Amygdala (tissue), 56 donors: Measurements from ENCODE around the gene PIP5KL1.
"Not testable (repeated sequence)": the region's sequence is repeated elsewhere in the genome, so short reads cannot be mapped to it uniquely, and the experiment has no call there.

Source experiments
- DNase-seq, 56 donors: peaks; one replicate each; lab custom pipeline; 2025; lab: John Stamatoyannopoulos, UW

Gene PIP5KL1

GRCh38 chr9:127903557-127904475, 26.8 kb downstream of the PIP5KL1 start:
- DNase-seq: no peak

DNA sequence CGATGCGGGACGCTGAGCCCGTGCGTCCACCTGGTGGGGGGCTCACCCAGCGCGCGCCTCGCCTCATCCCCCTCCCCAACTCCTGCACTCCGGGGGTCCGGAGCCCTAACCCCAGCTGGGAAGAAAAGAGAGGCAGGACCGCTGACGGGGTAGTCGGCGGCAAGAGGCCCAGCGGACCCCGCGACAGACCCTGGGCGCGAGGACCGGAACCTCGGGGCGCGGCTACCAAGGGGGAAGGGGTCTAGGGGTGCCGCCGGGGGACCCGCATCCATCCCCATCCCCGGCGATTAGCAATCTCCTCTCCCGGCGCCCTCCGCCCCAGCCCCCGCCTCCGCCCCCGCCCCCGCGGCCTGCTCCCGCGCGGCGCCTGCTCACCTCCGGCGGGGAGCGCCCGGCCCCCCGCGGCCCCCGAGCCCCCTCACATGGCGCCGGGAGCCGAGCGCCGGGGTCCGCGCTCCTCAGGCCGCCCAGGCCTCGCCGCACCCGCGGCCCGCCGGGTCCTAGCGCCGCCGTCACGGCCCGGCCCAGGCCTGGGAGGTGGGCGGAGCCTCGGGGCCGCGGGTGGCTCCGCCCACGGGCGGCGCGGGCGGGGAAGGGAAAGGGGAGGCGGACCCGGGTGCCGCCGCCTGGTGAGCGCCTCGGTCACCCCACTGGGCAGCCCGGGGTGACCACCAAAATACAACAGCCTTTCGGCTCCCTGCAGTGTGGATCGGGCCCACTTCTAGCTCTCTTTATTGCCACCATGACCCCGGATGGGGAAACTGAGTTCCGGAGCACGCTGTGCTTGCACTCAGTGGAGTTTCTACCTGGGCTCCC, 31.2 kb downstream of the PIP5KL1 start, which contains the start of gene ST6GALNAC6:
ST6GALNAC6 (minus strand) TSS at position 476 of the 816 bp plus-strand sequence. CDS start 1,622 bp downstream, outside the sequence.
- DNase-seq: peak in 31 of 56 donors; percentile 27 to 77 (median 52)

GRCh38 chr9:127898433-127899127, 32.0 kb downstream of the PIP5KL1 start:
- peak in 7 of 56 donors; percentile 26 to 67 (median 42) for DNase-seq

DNA sequence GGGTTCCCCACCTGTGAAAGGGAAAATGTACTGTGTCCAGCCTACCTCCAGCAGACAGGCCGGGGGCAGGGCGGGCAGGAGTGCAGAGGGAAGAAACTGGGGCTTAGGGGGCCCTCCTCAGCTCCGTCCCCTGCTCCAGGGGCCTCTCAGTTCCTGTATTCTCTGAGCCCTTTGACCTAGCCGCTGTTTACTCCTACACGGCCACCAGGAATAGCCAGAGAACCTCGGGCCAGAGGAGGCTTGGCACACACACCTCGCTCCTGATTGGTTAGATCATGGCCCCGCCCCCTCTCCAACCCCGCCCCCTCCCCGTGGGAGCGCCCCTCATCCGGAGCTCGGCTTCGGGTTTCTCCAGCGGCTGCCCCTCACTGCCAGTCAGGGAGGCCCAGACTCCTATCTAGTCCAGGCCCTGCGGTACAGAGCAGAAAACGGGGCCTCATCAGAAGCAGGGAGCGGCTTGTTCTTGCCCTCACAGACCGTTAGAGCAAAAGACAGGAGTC, 33.3 kb downstream of the PIP5KL1 start:
- peak in 50 of 56 donors; percentile 27 to 89 (median 68) for DNase-seq

DNA sequence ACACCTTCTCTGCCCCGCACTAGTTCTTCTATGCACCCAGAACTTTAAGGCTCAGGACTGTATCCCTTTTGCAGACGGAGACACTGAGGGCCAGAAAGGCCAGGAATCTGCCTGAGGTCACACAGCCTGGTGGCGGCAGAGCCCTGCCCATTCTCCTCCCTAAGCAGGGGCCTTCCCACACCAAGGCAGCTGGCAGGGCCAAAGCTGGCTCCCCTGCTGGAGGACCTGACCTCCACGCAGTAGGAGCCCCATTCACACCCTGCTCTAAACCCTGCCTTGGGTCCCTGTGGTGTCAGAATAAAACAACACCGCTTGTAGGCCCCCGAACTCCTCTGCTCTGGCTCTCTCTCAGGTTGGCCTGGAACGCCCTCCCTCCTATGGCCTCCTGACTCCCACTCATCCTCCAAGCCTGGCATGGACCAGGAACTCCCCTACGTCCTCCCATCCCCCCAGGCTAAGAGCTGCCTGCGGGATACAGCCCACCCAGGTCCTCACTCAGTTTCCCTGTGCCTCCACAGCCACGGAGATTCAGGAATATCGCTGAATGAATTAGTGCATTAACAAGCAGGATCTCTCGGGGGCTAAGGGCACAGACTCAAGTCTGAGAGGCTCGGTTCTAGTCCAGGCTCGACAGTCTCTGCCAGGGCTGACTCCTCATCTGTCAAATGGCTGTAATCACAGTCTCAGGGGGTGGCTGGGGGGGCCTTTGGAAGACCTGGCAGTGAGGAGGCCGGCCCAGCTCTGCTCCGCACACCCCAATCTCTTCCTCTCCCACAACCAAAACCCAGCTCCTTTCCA, 34.0 kb downstream of the PIP5KL1 start:
- DNase-seq: no peak

DNA sequence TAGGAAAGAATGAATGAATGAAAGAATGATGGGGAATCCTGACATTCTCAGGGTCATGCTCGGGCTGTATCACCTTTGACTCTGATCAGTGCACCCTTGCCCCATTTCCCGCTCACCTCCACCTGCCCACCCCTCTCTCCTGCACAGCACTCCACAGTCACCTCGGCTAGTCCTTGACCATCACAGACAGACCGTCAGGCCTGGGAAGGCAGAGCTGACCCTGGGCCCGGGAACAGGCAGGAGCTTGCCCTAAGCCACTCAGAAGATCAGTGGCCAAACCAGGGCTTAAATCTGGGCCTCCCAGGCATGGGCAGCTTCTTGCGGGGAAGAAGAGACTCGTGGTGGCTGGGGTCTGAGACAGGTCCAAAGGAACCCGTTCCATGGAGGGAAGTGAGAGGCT, 34.8 kb downstream of the PIP5KL1 start:
- no peak for DNase-seq

GRCh38 chr9:127893392-127893791, 37.2 kb downstream of the PIP5KL1 start:
- DNase-seq: peak in 11 of 56 donors; percentile 18 to 61 (median 28)

- no peak for DNase-seq
These were observed 37.7 kb downstream of the PIP5KL1 start for GRCh38 chr9:127892831-127893230.

GRCh38 chr9:127890053-127890452, 40.5 kb downstream of the PIP5KL1 start:
- no peak for DNase-seq

- DNase-seq: no peak
These were observed 42.8 kb downstream of the PIP5KL1 start for GRCh38 chr9:127887792-127888191.

GRCh38 chr9:127886401-127886972, 44.1 kb downstream of the PIP5KL1 start:
- no peak for DNase-seq

DNA sequence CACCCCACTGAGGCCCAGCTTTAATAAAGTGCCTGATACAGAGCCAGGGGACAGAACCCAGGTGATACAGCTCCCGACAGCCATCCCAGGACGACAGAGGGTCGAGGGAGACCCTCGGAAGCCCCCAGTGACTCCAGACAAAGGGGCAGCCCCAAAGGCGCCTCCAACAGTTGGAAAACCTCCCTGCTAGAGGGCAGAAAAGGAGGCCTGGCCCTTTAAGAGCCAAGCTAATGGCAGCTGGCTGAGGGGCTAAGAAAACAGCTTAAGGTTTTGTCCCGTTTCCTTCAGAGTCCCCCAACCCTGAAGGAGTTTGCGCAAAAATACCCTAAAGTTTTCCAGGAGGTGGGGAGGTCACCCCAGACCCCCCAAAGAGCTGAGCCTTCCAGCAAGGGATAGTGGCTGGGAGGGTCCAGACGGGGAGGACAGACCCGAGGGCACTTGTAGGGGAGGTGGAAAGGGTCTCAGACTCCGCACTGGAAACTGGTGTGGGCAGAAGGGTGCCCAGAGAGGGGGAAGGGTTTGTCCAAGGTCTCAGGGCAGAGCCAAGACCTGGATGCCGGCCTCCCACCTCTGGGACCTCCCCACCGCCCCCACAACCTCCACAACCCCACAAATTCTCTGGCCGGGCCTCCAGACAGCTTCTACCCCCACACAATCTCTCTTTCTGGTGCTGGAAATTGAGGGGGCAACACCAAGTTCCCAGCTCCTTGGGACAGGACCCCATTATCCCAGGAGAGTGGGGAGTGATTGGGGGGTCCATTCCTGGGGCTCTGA, 44.9 kb downstream of the PIP5KL1 start:
- DNase-seq: no peak

DNA sequence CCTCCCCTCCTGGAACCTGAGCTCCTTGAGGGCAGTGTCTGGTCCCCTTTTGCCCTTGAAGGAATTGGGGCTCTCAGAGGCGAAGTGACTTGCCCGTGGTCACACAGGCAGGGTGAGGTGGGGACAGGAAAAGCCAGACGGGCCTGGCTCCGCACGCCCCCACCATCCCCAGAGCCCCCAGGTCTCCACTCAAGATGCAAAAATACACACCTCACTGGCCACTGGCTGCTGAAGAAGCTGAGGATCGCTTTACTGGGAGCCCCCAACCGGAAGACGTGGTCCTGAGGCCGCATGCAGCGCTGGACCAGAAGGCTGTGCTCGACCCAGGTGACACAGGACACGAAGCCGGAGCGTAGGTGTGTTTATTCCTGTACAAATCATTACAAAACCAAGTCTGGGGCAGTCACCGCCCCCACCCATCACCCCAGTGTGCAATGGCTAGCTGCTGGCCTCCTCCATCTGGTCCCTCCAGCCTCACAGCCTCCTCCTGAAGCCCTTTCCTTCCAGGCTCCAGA, 45.5 kb downstream of the PIP5KL1 start:
- no peak for DNase-seq

GRCh38 chr9:127884427-127884911, 46.1 kb downstream of the PIP5KL1 start:
- DNase-seq: peak in 15 of 56 donors; percentile 8 to 85 (median 41)

- no peak for DNase-seq
These were observed 46.6 kb downstream of the PIP5KL1 start for GRCh38 chr9:127883959-127884358.

- DNase-seq: not testable (repeated sequence)
These were observed 48.9 kb downstream of the PIP5KL1 start for GRCh38 chr9:127881715-127882114.

DNA sequence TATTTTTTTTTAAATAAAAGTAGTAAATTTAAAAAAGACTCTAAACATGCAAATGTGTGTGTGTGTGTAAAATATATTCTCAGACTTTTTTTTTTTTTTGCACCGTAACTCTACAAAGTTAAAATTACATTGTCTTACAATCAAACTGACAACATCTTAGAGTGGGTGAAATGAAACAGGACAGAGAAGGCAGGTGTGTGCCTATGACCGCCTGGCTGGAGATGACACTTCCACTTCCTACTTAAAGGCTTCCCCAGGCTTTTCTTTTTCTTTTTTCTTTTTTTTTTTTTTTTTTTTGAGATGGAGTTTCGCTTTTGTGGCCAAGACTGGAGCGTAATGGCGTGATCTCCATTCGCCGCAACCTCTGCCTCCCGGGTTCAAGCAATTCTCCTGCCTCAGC, 50.4 kb downstream of the PIP5KL1 start:
- DNase-seq: no peak
